Fibroblast of mammary gland (primary cell): ENCODE data around the gene CSGALNACT2.

Experiments
- DNase-seq: peaks from one replicate; pipeline ENCODE4 v3.0.0-alpha.2; 2010; ENCODE audit warnings: low read depth
- H3K4me3 ChIP-seq: 2 replicates; pipeline ENCODE4 v1.5.1; 2011; ENCODE audit warnings: low read depth, mild to moderate bottlenecking, low read length, moderate library complexity; ENCODE audit not compliant: control insufficient read depth
- TF ChIP-seq, protein P1 (sequence below): conservative IDR thresholded peaks from 2 replicates; pipeline ENCODE4 v1.5.1; 2011; ENCODE audit warnings: low read depth, low read length, inconsistent platforms; ENCODE audit not compliant: control insufficient read depth, insufficient read depth

CSGALNACT2 gene

DNA sequence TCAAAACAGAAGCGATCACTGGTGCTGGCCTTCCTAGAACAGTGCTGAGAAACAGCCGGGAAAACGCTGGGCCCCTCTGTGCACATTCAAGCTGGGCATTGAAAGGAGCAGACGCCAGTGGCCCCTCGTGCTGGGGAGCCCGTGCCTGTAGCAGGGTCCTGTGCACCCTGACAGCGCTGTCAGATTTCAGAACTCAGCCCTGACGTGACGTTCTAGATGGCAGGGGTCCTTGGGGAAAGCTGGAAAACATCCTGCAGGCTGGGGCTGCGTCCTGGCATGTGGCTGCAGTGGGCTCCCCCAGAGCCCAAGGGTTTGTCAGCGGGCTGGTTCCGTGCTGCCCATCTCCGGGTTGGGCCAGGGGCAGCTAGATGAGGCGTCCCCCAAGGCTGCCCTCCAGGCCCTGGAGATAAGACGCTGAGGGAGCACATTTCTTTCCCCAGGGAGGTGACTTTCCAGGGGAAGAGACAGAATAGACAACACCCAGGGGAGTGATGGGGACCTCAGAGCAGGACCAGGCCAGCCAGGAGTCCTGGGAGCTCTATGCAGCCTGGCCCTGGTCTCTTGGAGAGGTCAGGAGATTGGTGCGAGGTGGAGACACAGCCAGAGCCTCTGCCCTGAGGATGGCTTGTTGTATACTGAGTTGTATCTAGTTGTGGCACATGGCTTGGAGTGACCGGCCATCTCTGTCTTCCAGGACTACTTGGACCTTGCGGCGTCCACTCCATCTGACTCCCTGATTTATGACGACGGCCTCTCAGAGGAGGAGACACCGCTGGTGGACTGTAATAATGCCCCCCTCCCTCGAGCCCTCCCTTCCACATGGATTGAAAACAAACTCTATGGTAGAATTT, 12.1 kb upstream of the CSGALNACT2 start:
- H3K4me3 ChIP-seq: no peak overlapping the region
- TF ChIP-seq, protein P1, sequence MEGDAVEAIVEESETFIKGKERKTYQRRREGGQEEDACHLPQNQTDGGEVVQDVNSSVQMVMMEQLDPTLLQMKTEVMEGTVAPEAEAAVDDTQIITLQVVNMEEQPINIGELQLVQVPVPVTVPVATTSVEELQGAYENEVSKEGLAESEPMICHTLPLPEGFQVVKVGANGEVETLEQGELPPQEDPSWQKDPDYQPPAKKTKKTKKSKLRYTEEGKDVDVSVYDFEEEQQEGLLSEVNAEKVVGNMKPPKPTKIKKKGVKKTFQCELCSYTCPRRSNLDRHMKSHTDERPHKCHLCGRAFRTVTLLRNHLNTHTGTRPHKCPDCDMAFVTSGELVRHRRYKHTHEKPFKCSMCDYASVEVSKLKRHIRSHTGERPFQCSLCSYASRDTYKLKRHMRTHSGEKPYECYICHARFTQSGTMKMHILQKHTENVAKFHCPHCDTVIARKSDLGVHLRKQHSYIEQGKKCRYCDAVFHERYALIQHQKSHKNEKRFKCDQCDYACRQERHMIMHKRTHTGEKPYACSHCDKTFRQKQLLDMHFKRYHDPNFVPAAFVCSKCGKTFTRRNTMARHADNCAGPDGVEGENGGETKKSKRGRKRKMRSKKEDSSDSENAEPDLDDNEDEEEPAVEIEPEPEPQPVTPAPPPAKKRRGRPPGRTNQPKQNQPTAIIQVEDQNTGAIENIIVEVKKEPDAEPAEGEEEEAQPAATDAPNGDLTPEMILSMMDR: no peak

DNA sequence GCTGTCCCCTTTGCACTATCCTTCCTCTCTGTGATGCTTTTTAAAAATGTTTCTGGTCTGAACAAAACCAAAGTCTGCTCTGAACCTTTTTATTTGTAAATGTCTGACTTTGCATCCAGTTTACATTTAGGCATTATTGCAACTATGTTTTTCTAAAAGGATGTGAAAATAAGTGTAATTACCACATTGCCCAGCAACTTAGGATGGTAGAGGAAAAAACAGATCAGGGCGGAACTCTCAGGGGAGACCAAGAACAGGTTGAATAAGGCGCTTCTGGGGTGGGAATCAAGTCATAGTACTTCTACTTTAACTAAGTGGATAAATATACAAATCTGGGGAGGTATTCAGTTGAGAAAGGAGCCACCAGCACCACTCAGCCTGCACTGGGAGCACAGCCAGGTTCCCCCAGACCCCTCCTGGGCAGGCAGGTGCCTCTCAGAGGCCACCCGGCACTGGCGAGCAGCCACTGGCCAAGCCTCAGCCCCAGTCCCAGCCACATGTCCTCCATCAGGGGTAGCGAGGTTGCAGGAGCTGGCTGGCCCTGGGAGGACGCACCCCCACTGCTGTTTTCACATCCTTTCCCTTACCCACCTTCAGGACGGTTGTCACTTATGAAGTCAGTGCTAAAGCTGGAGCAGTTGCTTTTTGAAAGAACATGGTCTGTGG, 11.4 kb upstream of the CSGALNACT2 start:
- no peak for DNase-seq
- TF ChIP-seq, protein P1: no peak

More for the DNA sequence above, 12.1 kb upstream of the CSGALNACT2 start:
- no peak for DNase-seq

DNA sequence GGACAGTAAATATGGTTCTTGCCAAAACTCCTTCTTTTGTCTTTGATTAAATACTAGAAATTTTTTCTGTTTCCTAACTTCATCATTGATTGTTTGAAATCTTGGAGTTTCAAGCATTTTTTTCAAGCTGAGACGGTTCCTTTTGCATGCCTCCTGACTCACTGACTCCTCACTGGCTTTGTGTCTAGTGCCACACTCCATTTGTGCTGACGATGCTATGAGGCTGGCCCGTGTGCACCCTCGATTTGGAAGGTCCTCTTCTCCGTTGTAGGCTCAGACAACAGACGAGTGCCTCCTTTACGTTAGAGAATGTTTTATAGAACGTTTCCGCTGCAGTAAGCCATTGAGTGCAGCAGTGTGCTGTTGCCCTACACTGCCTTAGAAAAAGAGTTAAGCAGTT, 10.8 kb upstream of the CSGALNACT2 start:
- DNase-seq: no peak
- TF ChIP-seq, protein P1: no peak
- H3K4me3 ChIP-seq: no peak overlapping the region

More for the DNA sequence above, 11.4 kb upstream of the CSGALNACT2 start:
- H3K4me3 ChIP-seq: no peak overlapping the region

DNA sequence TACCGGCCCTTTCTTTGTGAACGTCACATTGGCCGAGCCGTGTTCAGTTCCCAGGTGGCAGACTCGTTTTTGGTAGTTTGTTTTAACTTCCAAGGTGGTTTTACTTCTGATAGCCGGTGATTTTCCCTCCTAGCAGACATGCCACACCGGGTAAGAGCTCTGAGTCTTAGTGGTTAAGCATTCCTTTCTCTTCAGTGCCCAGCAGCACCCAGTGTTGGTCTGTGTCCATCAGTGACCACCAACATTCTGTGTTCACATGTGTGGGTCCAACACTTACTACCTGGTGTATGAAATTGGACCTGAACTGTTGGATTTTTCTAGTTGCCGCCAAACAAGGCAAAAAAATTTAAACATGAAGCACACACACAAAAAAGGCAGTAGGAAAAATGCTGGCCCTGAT, 9.9 kb upstream of the CSGALNACT2 start:
- TF ChIP-seq, protein P1: no peak
- no peak overlapping the region for H3K4me3 ChIP-seq
- no peak for DNase-seq

DNA sequence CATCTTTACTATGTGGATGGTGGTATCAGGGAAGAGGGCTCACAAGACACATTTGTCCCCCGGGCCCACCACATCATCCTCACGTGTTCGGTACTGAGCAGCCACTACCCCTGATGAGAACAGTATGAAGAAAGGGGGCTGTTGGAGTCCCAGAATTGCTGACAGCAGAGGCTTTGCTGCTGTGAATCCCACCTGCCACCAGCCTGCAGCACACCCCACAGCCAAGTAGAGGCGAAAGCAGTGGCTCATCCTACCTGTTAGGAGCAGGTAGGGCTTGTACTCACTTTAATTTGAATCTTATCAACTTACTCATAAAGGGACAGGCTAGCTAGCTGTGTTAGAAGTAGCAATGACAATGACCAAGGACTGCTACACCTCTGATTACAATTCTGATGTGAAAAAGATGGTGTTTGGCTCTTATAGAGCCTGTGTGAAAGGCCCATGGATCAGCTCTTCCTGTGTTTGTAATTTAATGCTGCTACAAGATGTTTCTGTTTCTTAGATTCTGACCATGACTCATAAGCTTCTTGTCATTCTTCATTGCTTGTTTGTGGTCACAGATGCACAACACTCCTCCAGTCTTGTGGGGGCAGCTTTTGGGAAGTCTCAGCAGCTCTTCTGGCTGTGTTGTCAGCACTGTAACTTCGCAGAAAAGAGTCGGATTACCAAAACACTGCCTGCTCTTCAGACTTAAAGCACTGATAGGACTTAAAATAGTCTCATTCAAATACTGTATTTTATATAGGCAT, 9.1 kb upstream of the CSGALNACT2 start:
- TF ChIP-seq, protein P1: no peak
- DNase-seq: peak; percentile 96
- no peak overlapping the region for H3K4me3 ChIP-seq

DNA sequence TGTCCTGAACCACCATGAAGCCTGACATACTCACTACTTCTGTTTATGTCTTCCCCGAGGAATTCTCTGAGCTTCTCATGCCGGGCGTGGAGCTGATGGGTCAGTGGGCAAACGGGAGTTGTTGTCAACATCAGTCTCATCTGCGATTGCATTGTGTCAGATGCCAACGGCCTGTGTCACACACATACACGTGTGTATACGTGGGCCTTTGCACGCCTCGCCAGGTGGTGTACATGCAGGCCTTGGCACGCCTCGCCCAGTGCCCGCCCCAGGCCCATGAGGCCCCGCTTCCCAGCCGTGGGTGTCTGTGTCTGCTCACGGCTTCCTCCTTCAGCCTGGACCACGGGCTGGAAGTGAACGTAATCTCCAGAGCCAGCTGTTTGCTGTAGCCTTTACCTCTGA, 7.5 kb upstream of the CSGALNACT2 start:
- no peak overlapping the region for H3K4me3 ChIP-seq
- DNase-seq: no peak
- TF ChIP-seq, protein P1: no peak
